ENCODE results near the gene KCNK10.

- TF ChIP-seq CREM (IDR thresholded peaks at IDR 0.05; ENCODE audit: low read depth), result no peak
- no peak for TF ChIP-seq BCL11A (IDR thresholded peaks at IDR 0.05; ENCODE audit: low read depth, low read length)
- no peak for TF ChIP-seq RELA (IDR thresholded peaks at IDR 0.05; ENCODE audit: borderline replicate concordance, partially characterized antibody)
- TF ChIP-seq POLR2A (IDR thresholded peaks at IDR 0.05; ENCODE audit: low read depth, low read length), result no peak
- no peak for TF ChIP-seq SIX5 (IDR thresholded peaks at IDR 0.05; ENCODE audit: low read depth, low read length, severe bottlenecking)
- TF ChIP-seq CTCF (IDR thresholded peaks at IDR 0.05 in 2 of 3, conservative IDR thresholded peaks at IDR 0.05 in 1 of 3; ENCODE audit: control insufficient read depth in 2 of 3, extremely low read depth in 1 of 3, insufficient read depth in 1 of 3, low read depth in 3 of 3, low read length in 3 of 3), result no peak
- TF ChIP-seq E2F8 (IDR thresholded peaks at IDR 0.05; ENCODE audit: low read depth, partially characterized antibody), result no peak
- TF ChIP-seq SIN3A (IDR thresholded peaks at IDR 0.05; ENCODE audit: low read depth, low read length), result no peak
- TF ChIP-seq STAT3 (IDR thresholded peaks at IDR 0.05; ENCODE audit: low read depth, low read length), result no peak
- no peak for TF ChIP-seq SPI1 (IDR thresholded peaks at IDR 0.05; ENCODE audit: borderline replicate concordance, insufficient read depth, low read depth, low read length)
Measured at GRCh38 chr14:88209273-88209672, 113.8 kb downstream of the KCNK10 start.
